ENCODE data around the gene IGBP1.
"Not testable (repeated sequence)": the region's sequence is repeated elsewhere in the genome, so short reads cannot be mapped to it uniquely, and the experiment has no call there.

Gene IGBP1

GRCh38 chrX:70133303-70134115 is at the start of gene IGBP1:
Gene IGBP1 (plus strand): TSS chrX:70133447. CDS start chrX:70133948, 501 bp downstream.
- Mint-ChIP-seq H3K36me3 (ENCODE audit: low read depth) (peaks cover 15% of the 10 kb centered on the region), H3K27ac (peak within 1 kb of the TSS; percentile 99), H3K4me3 (peak within 1 kb of the TSS; percentile 100), H3K9me3 (no peaks in the 10 kb centered on the region), H3K4me1 (ENCODE audit: low read depth) (peaks cover 16% of the 10 kb centered on the region), H3K27me3 (ENCODE audit: low read depth) (peaks cover 2% of the 10 kb centered on the region)
- peak; percentile 71 for DNase-seq (ENCODE audit: low spot score)

GRCh38 chrX:70084592-70085240 is 48.5 kb upstream of the IGBP1 start:
- no peak overlapping the region for H3K27ac Mint-ChIP-seq
- no peaks in the 10 kb centered on the region for H3K4me1 Mint-ChIP-seq (ENCODE audit: low read depth)
- no peaks in the 10 kb centered on the region for H3K27me3 Mint-ChIP-seq (ENCODE audit: low read depth)
- DNase-seq (ENCODE audit: low spot score), result no peak
- no peaks in the 10 kb centered on the region for H3K9me3 Mint-ChIP-seq
- H3K4me3 Mint-ChIP-seq, result no peak overlapping the region
- no peaks in the 10 kb centered on the region for H3K36me3 Mint-ChIP-seq (ENCODE audit: low read depth)

- Mint-ChIP-seq H3K27me3 (ENCODE audit: low read depth) (no peaks in the 10 kb centered on the region), H3K36me3 (ENCODE audit: low read depth) (no peaks in the 10 kb centered on the region), H3K9me3 (no peaks in the 10 kb centered on the region), H3K27ac (no peak overlapping the region), H3K4me1 (ENCODE audit: low read depth) (no peaks in the 10 kb centered on the region), H3K4me3 (no peak overlapping the region)
- DNase-seq (ENCODE audit: low spot score), result no peak
Observed at GRCh38 chrX:70087857-70088630, 45.2 kb upstream of the IGBP1 start.

GRCh38 chrX:70088751-70089150 is 44.5 kb upstream of the IGBP1 start:
- H3K27me3 Mint-ChIP-seq (ENCODE audit: low read depth), result no peaks in the 10 kb centered on the region
- no peaks in the 10 kb centered on the region for H3K36me3 Mint-ChIP-seq (ENCODE audit: low read depth)
- H3K4me1 Mint-ChIP-seq (ENCODE audit: low read depth), result no peaks in the 10 kb centered on the region
- no peak for DNase-seq (ENCODE audit: low spot score)
- H3K27ac Mint-ChIP-seq, result no peak overlapping the region
- H3K4me3 Mint-ChIP-seq, result no peak overlapping the region
- no peaks in the 10 kb centered on the region for H3K9me3 Mint-ChIP-seq

- Mint-ChIP-seq H3K4me3 (no peak overlapping the region), H3K36me3 (ENCODE audit: low read depth) (no peaks in the 10 kb centered on the region), H3K4me1 (ENCODE audit: low read depth) (no peaks in the 10 kb centered on the region), H3K27ac (no peak overlapping the region), H3K9me3 (no peaks in the 10 kb centered on the region), H3K27me3 (ENCODE audit: low read depth) (no peaks in the 10 kb centered on the region)
- no peak for DNase-seq (ENCODE audit: low spot score)
Observed at GRCh38 chrX:70089604-70090297, 43.5 kb upstream of the IGBP1 start.

- Mint-ChIP-seq H3K27ac (no peak overlapping the region), H3K36me3 (ENCODE audit: low read depth) (no peaks in the 10 kb centered on the region), H3K27me3 (ENCODE audit: low read depth) (no peaks in the 10 kb centered on the region), H3K9me3 (no peaks in the 10 kb centered on the region), H3K4me3 (no peak overlapping the region), H3K4me1 (ENCODE audit: low read depth) (no peaks in the 10 kb centered on the region)
- no peak for DNase-seq (ENCODE audit: low spot score)
Observed at GRCh38 chrX:70092247-70092646, 41.0 kb upstream of the IGBP1 start.

- Mint-ChIP-seq H3K9me3 (no peaks in the 10 kb centered on the region), H3K36me3 (ENCODE audit: low read depth) (no peaks in the 10 kb centered on the region)
Observed at GRCh38 chrX:70096052-70096451, 37.2 kb upstream of the IGBP1 start.

GRCh38 chrX:70105229-70105628 is 28.0 kb upstream of the IGBP1 start:
- Mint-ChIP-seq H3K27me3 (ENCODE audit: low read depth) (no peaks in the 10 kb centered on the region), H3K4me1 (ENCODE audit: low read depth) (no peaks in the 10 kb centered on the region), H3K27ac (no peak overlapping the region), H3K9me3 (no peaks in the 10 kb centered on the region), H3K4me3 (no peak overlapping the region), H3K36me3 (ENCODE audit: low read depth) (no peaks in the 10 kb centered on the region)
- no peak for DNase-seq (ENCODE audit: low spot score)

More at GRCh38 chrX:70096052-70096451, 37.2 kb upstream of the IGBP1 start:
- DNase-seq (ENCODE audit: low spot score), result no peak
- H3K4me3 Mint-ChIP-seq, result no peak overlapping the region
- H3K27me3 Mint-ChIP-seq (ENCODE audit: low read depth), result peaks cover 4% of the 10 kb centered on the region
- H3K4me1 Mint-ChIP-seq (ENCODE audit: low read depth), result no peaks in the 10 kb centered on the region
- no peak overlapping the region for H3K27ac Mint-ChIP-seq

GRCh38 chrX:70111436-70112026 is 21.7 kb upstream of the IGBP1 start:
- H3K27ac Mint-ChIP-seq; H3K4me1 Mint-ChIP-seq (ENCODE audit: low read depth); H3K9me3 Mint-ChIP-seq; H3K27me3 Mint-ChIP-seq (ENCODE audit: low read depth); H3K36me3 Mint-ChIP-seq (ENCODE audit: low read depth); DNase-seq (ENCODE audit: low spot score); H3K4me3 Mint-ChIP-seq: not testable (repeated sequence)

- no peaks in the 10 kb centered on the region for H3K36me3 Mint-ChIP-seq (ENCODE audit: low read depth)
- H3K9me3 Mint-ChIP-seq, result no peaks in the 10 kb centered on the region
- DNase-seq (ENCODE audit: low spot score), result no peak
- H3K4me3 Mint-ChIP-seq, result no peak overlapping the region
- H3K4me1 Mint-ChIP-seq (ENCODE audit: low read depth), result no peaks in the 10 kb centered on the region
- H3K27ac Mint-ChIP-seq, result no peak overlapping the region
- H3K27me3 Mint-ChIP-seq (ENCODE audit: low read depth), result no peaks in the 10 kb centered on the region
Observed at GRCh38 chrX:70117738-70118137, 15.5 kb upstream of the IGBP1 start.

GRCh38 chrX:70123014-70123413 is 10.2 kb upstream of the IGBP1 start:
- not testable (repeated sequence) for DNase-seq (ENCODE audit: low spot score); H3K27me3 Mint-ChIP-seq (ENCODE audit: low read depth); H3K9me3 Mint-ChIP-seq; H3K4me1 Mint-ChIP-seq (ENCODE audit: low read depth); H3K4me3 Mint-ChIP-seq; H3K36me3 Mint-ChIP-seq (ENCODE audit: low read depth); H3K27ac Mint-ChIP-seq

- Mint-ChIP-seq H3K27me3 (ENCODE audit: low read depth) (no peaks in the 10 kb centered on the region), H3K4me3 (no peak overlapping the region), H3K36me3 (ENCODE audit: low read depth) (no peaks in the 10 kb centered on the region), H3K27ac (no peak overlapping the region), H3K9me3 (no peaks in the 10 kb centered on the region), H3K4me1 (ENCODE audit: low read depth) (no peaks in the 10 kb centered on the region)
- no peak for DNase-seq (ENCODE audit: low spot score)
Observed at GRCh38 chrX:70124678-70125077, 8.6 kb upstream of the IGBP1 start.

- H3K27ac Mint-ChIP-seq, result no peak overlapping the region
- H3K36me3 Mint-ChIP-seq (ENCODE audit: low read depth), result no peaks in the 10 kb centered on the region
- peaks cover 4% of the 10 kb centered on the region for H3K4me1 Mint-ChIP-seq (ENCODE audit: low read depth)
- DNase-seq (ENCODE audit: low spot score), result no peak
- H3K9me3 Mint-ChIP-seq, result no peaks in the 10 kb centered on the region
- H3K27me3 Mint-ChIP-seq (ENCODE audit: low read depth), result peaks cover 2% of the 10 kb centered on the region
- H3K4me3 Mint-ChIP-seq, result no peak overlapping the region
Observed at GRCh38 chrX:70128071-70128470, 5.2 kb upstream of the IGBP1 start.

Measured in T-helper 2 cell treated with Interferon-gamma antibody and Interleukin-4, amounts not matched to agents 5 μg/mL and 100 μg/mL, for 36 hours (primary cell).